Stimulated activated memory B cell treated with anti-CD40 and anti-IgM and Interleukin-4, amounts not matched to agents 10 μg/mL and 1 μg/mL and 100 μg/mL, for 72 hours (primary cell): ENCODE results near the gene SUPT20H.

Experiments used
- ATAC-seq: fragments of 150-1000 bp; cut with Tn5 transposase; 2 replicates; pipeline ENCODE4 v1.10.0; 2021
- H3K27ac Mint-ChIP-seq: one replicate; pipeline ENCODE4 v1.8.0; 2022; ENCODE audit warnings: mild to moderate bottlenecking, mixed read lengths
- H3K27me3 Mint-ChIP-seq: one replicate; pipeline ENCODE4 v1.8.0; 2022; ENCODE audit warnings: mixed read lengths
- H3K36me3 Mint-ChIP-seq: one replicate; pipeline ENCODE4 v1.8.0; 2022; ENCODE audit warnings: mixed read lengths
- H3K4me1 Mint-ChIP-seq: one replicate; pipeline ENCODE4 v1.8.0; 2022; ENCODE audit warnings: mixed read lengths
- H3K4me3 Mint-ChIP-seq: one replicate; pipeline ENCODE4 v1.8.0; 2022; ENCODE audit warnings: mild to moderate bottlenecking, moderate library complexity, mixed read lengths
- H3K9me3 Mint-ChIP-seq: one replicate; pipeline ENCODE4 v1.8.0; 2022; ENCODE audit warnings: mixed read lengths

The SUPT20H gene

GRCh38 chr13:36997716-36998427 is 61.6 kb downstream of the SUPT20H start:
- no peaks in the 10 kb centered on the region for H3K27me3 Mint-ChIP-seq
- no peaks in the 10 kb centered on the region for H3K9me3 Mint-ChIP-seq
- H3K36me3 Mint-ChIP-seq: peaks cover 20% of the 10 kb centered on the region
- peak overlapping the region; percentile 99 for H3K4me3 Mint-ChIP-seq
- H3K4me1 Mint-ChIP-seq: peaks cover 26% of the 10 kb centered on the region
- ATAC-seq: no peak
- peak overlapping the region; percentile 100 for H3K27ac Mint-ChIP-seq

DNA sequence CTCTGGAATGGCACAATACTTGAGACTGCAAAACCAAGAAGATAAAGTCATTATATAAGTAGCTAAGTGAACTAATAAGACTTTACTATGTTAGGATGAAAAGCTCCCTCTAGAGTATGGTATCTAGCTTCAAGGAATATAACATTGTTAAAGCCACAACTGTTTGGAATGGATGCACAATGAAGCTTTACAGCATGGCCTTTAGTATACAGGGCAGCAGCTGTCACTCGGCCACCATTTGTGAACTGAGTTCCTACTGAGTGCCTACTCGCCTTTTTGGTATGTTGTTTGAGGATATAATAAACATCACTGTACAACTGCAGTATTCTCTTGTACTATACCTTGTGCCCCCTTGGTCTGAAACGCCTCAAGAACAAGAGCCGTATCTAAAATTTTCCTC is 67.1 kb downstream of the SUPT20H start:
- no peaks in the 10 kb centered on the region for H3K27me3 Mint-ChIP-seq
- no peak overlapping the region for H3K4me3 Mint-ChIP-seq
- H3K4me1 Mint-ChIP-seq: peaks cover 14% of the 10 kb centered on the region
- no peak for ATAC-seq
- peaks cover 59% of the 10 kb centered on the region for H3K36me3 Mint-ChIP-seq
- H3K27ac Mint-ChIP-seq: no peak overlapping the region
- H3K9me3 Mint-ChIP-seq: no peaks in the 10 kb centered on the region

DNA sequence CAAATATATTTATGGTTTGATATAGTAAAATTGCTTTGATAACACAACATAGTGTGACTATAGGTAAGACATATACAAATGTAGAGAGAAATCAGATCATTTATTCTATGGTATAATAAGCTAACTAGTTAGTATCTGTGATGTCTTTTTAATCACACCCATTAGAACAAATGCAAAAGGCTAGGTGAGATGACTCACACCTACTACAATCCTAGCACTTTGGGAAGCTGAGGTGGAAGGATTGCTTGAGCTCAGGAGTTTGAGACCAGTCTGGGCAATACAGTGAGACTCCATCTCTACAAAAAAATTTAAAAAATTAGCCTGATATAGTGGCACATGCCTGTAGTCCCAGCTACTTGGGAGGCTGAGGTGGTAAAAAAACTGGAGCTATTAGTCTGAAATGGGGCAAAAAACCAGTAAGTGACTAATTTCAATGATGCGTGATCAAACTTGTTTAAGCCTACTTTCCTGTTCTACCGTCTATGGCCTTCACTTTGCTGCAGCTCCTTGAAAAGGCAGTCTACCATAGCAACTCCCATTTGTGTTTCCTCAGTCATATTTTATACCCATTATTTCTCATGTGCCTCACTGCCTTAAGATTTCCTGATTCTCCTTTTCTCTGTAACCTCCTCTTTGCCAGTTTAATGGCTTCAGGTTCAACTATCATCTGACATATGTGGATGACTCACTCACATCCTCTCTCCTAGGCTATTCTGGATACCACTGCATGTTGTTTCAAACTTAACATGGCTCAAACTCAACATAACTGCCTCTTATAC is 72.8 kb downstream of the SUPT20H start:
- peaks cover 50% of the 10 kb centered on the region for H3K36me3 Mint-ChIP-seq
- H3K9me3 Mint-ChIP-seq: no peaks in the 10 kb centered on the region
- H3K4me3 Mint-ChIP-seq: no peak overlapping the region
- no peak overlapping the region for H3K27ac Mint-ChIP-seq
- no peak for ATAC-seq
- H3K27me3 Mint-ChIP-seq: no peaks in the 10 kb centered on the region
- no peaks in the 10 kb centered on the region for H3K4me1 Mint-ChIP-seq

GRCh38 chr13:36981156-36981743 is 78.2 kb downstream of the SUPT20H start:
- no peaks in the 10 kb centered on the region for H3K9me3 Mint-ChIP-seq
- no peak overlapping the region for H3K4me3 Mint-ChIP-seq
- ATAC-seq: no peak
- H3K27me3 Mint-ChIP-seq: no peaks in the 10 kb centered on the region
- no peak overlapping the region for H3K27ac Mint-ChIP-seq
- H3K36me3 Mint-ChIP-seq: peaks cover 15% of the 10 kb centered on the region
- H3K4me1 Mint-ChIP-seq: no peaks in the 10 kb centered on the region

DNA sequence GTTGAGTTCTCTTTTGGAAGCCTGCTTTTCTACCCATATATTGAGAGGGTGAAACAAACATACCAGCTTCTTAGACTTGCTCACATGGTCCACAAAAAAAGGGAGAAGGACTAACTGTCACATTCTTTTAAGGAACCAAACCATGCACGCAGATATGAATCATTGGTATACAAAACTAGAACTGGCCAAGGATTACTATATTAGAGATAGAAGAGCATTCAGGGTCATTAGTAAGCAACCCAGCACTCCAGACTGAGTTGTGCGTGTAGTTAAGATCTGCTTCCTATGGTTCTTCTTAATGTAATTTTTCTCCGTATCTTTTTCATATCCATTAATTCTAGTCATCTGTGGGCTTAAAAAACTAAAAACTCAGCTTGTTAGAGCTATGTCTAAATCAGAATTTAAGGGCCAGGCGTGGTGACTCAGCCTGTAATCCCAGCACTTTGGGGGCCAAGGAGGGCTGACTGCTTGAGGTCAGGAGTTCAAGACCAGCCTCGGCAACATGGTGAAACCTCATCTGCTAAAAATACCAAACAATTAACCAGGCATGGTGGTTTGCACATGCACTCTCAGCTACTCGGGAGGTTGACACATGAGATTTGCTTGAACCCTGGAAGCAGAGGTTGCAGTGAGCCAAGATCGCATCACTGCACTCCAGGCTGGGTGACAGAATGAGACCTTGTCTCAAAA is 80.0 kb downstream of the SUPT20H start:
- peaks cover 24% of the 10 kb centered on the region for H3K36me3 Mint-ChIP-seq
- no peaks in the 10 kb centered on the region for H3K27me3 Mint-ChIP-seq
- ATAC-seq: no peak
- H3K9me3 Mint-ChIP-seq: no peaks in the 10 kb centered on the region
- H3K4me1 Mint-ChIP-seq: no peaks in the 10 kb centered on the region
- H3K27ac Mint-ChIP-seq: no peak overlapping the region
- no peak overlapping the region for H3K4me3 Mint-ChIP-seq

GRCh38 chr13:36975172-36975571 is 84.3 kb downstream of the SUPT20H start:
- ATAC-seq: no peak
- H3K27me3 Mint-ChIP-seq: no peaks in the 10 kb centered on the region
- H3K27ac Mint-ChIP-seq: no peak overlapping the region
- no peaks in the 10 kb centered on the region for H3K9me3 Mint-ChIP-seq
- H3K4me1 Mint-ChIP-seq: peaks cover 11% of the 10 kb centered on the region
- peaks cover 28% of the 10 kb centered on the region for H3K36me3 Mint-ChIP-seq
- H3K4me3 Mint-ChIP-seq: no peak overlapping the region

DNA sequence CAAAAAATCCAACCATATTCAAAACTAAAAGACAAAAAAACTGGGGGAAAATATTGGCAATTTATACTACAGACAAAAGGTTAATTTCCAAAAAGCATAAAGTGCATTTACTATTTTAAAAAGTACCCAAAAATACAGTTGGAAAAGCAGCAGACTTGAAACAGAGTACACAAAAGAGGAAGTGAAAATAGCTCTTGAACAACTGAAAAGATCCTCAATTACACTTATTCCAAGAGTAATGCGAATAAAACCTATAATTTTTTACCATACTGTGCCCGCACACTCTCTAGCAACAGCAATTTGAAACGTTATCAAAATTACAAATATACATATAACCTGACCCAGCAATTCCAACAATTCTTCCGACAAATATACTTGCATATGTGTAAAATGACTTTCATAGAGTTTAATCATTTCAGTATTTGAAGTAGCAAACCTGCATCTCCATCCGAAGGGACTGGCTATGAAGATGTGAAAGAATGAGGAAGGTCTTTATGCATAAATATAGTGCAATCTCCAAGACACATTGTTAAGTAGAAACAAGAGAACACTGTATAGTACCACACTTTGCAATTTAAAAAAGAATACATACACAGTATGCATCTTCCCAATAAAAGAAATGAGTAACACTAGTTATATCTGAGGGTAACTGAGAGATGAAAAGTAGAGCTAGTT is 85.7 kb downstream of the SUPT20H start:
- Mint-ChIP-seq H3K4me3 (no peak overlapping the region), H3K27ac (no peak overlapping the region), H3K4me1 (peaks cover 11% of the 10 kb centered on the region), H3K27me3 (no peaks in the 10 kb centered on the region), H3K36me3 (peaks cover 32% of the 10 kb centered on the region), H3K9me3 (no peaks in the 10 kb centered on the region)
- peak; percentile 58 for ATAC-seq

GRCh38 chr13:36973009-36973408 is 86.5 kb downstream of the SUPT20H start:
- Mint-ChIP-seq H3K27me3 (no peaks in the 10 kb centered on the region), H3K4me1 (peaks cover 11% of the 10 kb centered on the region), H3K9me3 (no peaks in the 10 kb centered on the region), H3K36me3 (peaks cover 38% of the 10 kb centered on the region), H3K27ac (no peak overlapping the region), H3K4me3 (no peak overlapping the region)
- ATAC-seq: no peak

DNA sequence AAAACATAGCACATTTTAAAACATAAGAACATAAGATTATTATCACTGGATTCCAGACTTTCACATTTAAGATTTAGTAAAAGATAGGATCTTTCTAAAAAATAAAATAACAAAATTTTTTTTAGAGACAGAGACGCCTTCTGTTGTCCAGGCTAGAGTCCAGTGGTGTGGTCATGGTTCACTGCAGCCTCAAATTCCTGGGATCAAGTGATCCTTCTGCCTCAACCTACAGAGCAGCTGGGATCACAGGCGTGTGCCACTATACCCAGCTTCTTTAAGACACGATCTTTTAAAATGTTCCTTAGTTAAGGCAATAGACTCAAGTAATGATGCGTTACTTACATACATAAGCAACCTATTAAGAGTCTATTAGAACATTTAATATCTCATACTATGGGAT is 93.1 kb downstream of the SUPT20H start:
- Mint-ChIP-seq H3K4me3 (no peak overlapping the region), H3K36me3 (peaks cover 40% of the 10 kb centered on the region), H3K9me3 (no peaks in the 10 kb centered on the region), H3K27me3 (no peaks in the 10 kb centered on the region), H3K4me1 (no peaks in the 10 kb centered on the region), H3K27ac (no peak overlapping the region)
- ATAC-seq: no peak

DNA sequence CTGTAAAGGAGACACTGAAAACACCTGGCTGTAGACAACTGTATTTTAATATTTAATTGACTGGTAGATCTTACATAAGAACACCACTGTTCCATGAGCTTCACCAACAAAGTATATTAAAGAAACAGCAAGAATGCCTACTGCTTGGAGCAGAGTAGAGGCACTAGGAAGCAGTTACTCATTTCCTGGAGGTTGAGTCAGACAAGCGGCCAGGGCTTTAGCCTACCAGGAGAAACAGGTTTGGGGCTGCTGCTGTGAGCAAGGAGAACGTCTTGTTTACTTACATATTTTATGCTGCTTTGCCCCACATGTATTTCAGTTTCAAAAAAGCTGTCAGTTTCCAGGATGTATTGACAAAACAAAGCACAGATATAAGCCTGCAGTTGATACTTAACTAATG is 93.7 kb downstream of the SUPT20H start:
- Mint-ChIP-seq H3K4me1 (no peaks in the 10 kb centered on the region), H3K9me3 (no peaks in the 10 kb centered on the region), H3K27ac (no peak overlapping the region), H3K4me3 (no peak overlapping the region), H3K27me3 (no peaks in the 10 kb centered on the region), H3K36me3 (peaks cover 38% of the 10 kb centered on the region)
- no peak for ATAC-seq

DNA sequence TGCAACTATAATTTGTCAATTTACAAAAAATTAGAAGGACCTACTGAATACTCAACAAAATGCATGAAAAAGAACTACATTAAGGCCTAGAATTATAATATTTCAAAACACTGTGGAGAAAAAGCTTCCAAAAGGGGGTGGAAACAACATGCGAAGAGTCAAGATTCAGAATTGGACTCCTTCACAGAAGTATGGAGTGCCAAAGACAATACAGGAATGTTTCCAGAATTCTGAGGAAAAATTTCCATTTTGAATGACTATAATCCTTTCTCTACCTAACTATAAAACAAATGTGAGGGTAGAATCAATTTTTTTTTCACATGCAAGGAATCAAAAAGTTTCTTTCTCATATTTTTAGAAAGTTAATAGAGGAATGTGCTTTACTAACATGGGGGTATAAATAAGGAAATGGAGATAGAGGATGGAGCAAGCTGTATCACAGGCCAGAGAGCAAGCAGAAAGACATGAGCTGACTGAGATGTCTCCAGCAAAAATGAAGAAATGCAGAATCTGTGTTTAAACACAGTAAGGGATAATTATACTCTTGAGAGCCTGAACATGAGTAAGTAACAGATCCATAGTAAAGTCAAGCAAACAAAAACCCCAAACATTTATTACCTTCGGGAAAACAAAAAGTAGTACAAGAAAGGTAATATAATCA is 99.9 kb downstream of the SUPT20H start:
- no peaks in the 10 kb centered on the region for H3K9me3 Mint-ChIP-seq
- ATAC-seq: no peak
- H3K4me3 Mint-ChIP-seq: no peak overlapping the region
- H3K27me3 Mint-ChIP-seq: no peaks in the 10 kb centered on the region
- H3K36me3 Mint-ChIP-seq: peaks cover 55% of the 10 kb centered on the region
- no peak overlapping the region for H3K27ac Mint-ChIP-seq
- H3K4me1 Mint-ChIP-seq: peaks cover 11% of the 10 kb centered on the region
